HepG2 (cell line): ENCODE measurements around the gene SLC25A51. TPM values are rescaled to one million over a fixed set of nuclear protein-coding genes. Genes with fewer than 3 reads are reported as not detected.

Experiments used
- FOXA1 ChIP-seq, 2 experiments: fragments of 450-650 bp in 1 of 2; sonication (generic) in 1 of 2; formaldehyde crosslinking in 1 of 2; IDR thresholded peaks; 2 replicates each; pipeline versions ENCODE4 v1.4.0 to v1.6.1; 2016 to 2020; ENCODE audit warnings: missing genetic modification reagents in 1 of 2
- FOXK1 ChIP-seq: sonication (generic); formaldehyde crosslinking; IDR thresholded peaks from 2 replicates; pipeline ENCODE4 v1.4.0; 2020; ENCODE audit warnings: low read depth, missing genetic modification reagents, borderline replicate concordance
- HMG20A ChIP-seq: IDR thresholded peaks from 2 replicates; pipeline ENCODE4 v1.6.1; 2016; ENCODE audit warnings: borderline replicate concordance
- HMG20B ChIP-seq: conservative IDR thresholded peaks from 2 replicates; pipeline ENCODE4 v1.6.1; 2016; ENCODE audit warnings: missing genetic modification reagents, missing compliant biosample characterization
- HNF4G ChIP-seq, 2 experiments: sonication (generic) in 1 of 2; formaldehyde crosslinking in 1 of 2; IDR thresholded peaks; 2 replicates each; pipeline versions ENCODE4 v1.4.0 to v1.6.1; 2011 to 2020; ENCODE audit warnings: borderline replicate concordance in 2 of 2, low read depth in 2 of 2, mild to moderate bottlenecking in 2 of 2, low read length in 1 of 2, missing genetic modification reagents in 1 of 2, moderate library complexity in 1 of 2
- HOXA5 ChIP-seq: sonication (generic); formaldehyde crosslinking; IDR thresholded peaks from 2 replicates; pipeline ENCODE4 v1.4.0; 2020; ENCODE audit warnings: missing genetic modification reagents
- KLF6 ChIP-seq: IDR thresholded peaks from 2 replicates; pipeline ENCODE4 v1.8.0; 2016; ENCODE audit warnings: missing biosample characterization, missing genetic modification reagents
- LBX2 ChIP-seq: sonication (generic); formaldehyde crosslinking; IDR thresholded peaks from 2 replicates; pipeline ENCODE4 v1.5.0; 2020; ENCODE audit warnings: missing genetic modification reagents, mild to moderate bottlenecking, borderline replicate concordance
- PCBP2 ChIP-seq: fragments of 200-400 bp; formaldehyde crosslinking; optimal IDR thresholded peaks from 2 replicates; pipeline ENCODE3; 2018; ENCODE audit warnings: low read length, low read depth; ENCODE audit not compliant: poor library complexity, severe bottlenecking
- RERE ChIP-seq: IDR thresholded peaks from 2 replicates; pipeline ENCODE4 v1.6.1; 2016; ENCODE audit warnings: low read depth, missing genetic modification reagents, missing compliant biosample characterization
- SPEN ChIP-seq: sonication (generic); formaldehyde crosslinking; IDR thresholded peaks from 2 replicates; pipeline ENCODE4 v1.5.1; 2020; ENCODE audit warnings: low read depth, mild to moderate bottlenecking, missing genetic modification reagents
- SSRP1 ChIP-seq: IDR thresholded peaks from 2 replicates; pipeline ENCODE4 v1.6.1; 2016; ENCODE audit warnings: control low read depth
- THAP11 ChIP-seq: IDR thresholded peaks from 2 replicates; pipeline ENCODE4 v1.6.1; 2016; ENCODE audit warnings: missing biosample characterization, missing genetic modification reagents
- ZNF205 ChIP-seq: IDR thresholded peaks from 2 replicates; pipeline ENCODE4 v1.6.1; 2018; ENCODE audit warnings: missing biosample characterization, missing genetic modification reagents
- ZNF513 ChIP-seq: sonication (generic); formaldehyde crosslinking; conservative IDR thresholded peaks from 2 replicates; pipeline ENCODE4 v1.5.0; 2020; ENCODE audit warnings: missing genetic modification reagents
- ZNF609 ChIP-seq: sonication (generic); formaldehyde crosslinking; IDR thresholded peaks from 2 replicates; pipeline ENCODE4 v1.4.0; 2020; ENCODE audit warnings: mild to moderate bottlenecking, missing genetic modification reagents, borderline replicate concordance
- ZNF790 ChIP-seq: sonication (generic); formaldehyde crosslinking; IDR thresholded peaks from 2 replicates; pipeline ENCODE4 v1.8.0; 2022; ENCODE audit warnings: missing genetic modification reagents, mild to moderate bottlenecking, borderline replicate concordance
- polyA plus RNA-seq, 8 experiments: library from polyadenylated mRNA; depleted of rRNA in 3 of 8; stranded (reverse) in 7 of 8; unstranded in 1 of 8; fragments of >200 nt; fragmentation: Illumina TruSeq in 4 of 8; extraction: Trizol in 4 of 8; gene quantifications; 2 replicates each; pipeline versions ENCODE4 v1.2.1 to v1.2.3, GENCODE V29; 2011 to 2016; ENCODE audit warnings: low read depth in 4 of 8, missing spikeins in 1 of 8, mixed read lengths in 1 of 8; ENCODE audit not compliant: insufficient read depth in 1 of 8
- total RNA-seq, 5 experiments: library from RNA; depleted of rRNA; stranded (reverse); fragments of >200 nt; fragmentation: Illumina TruSeq; extraction: Trizol; gene quantifications; 2 replicates each; pipeline ENCODE4 v1.2.3, GENCODE V29; 2016; ENCODE audit warnings: low read depth in 1 of 5

The SLC25A51 gene
- total and polyA plus RNA-seq, 2 of the 13 experiments (the other 11 are each of a cell fraction or from before 2014, with no cell fraction given): 14.6 to 37.7 TPM

GRCh38 chr9:37908698-37909186 lies 4.8 kb upstream of the SLC25A51 start (continued):
- TF ChIP-seq RERE (CRISPR knock-in tag) (peak; percentile 20; the same call in 1 of the 2 replicates), HMG20A (CRISPR knock-in tag) (peak; percentile 94), HNF4G (IDR thresholded peaks at IDR 0.05; ENCODE audit: borderline replicate concordance, low read depth, low read length) (peak; percentile 54; the same call in 1 of the 2 replicates), HNF4G (CRISPR knock-in tag; IDR thresholded peaks at IDR 0.05; ENCODE audit: borderline replicate concordance, low read depth) (no peak), FOXK1 (peak; percentile 60; the same call in 1 of the 2 replicates), FOXA1 (IDR thresholded peaks at IDR 0.05) (peak; percentile 56), FOXA1 (CRISPR knock-in tag; IDR thresholded peaks at IDR 0.05) (peak; percentile 96), LBX2 (CRISPR knock-in tag) (no peak), HOXA5 (no peak), HMG20B (CRISPR knock-in tag) (peak; percentile 64; the same call in 1 of the 2 replicates), SSRP1 (CRISPR knock-in tag) (0 out of 2 replicates have a peak, but pooled peaks have one; percentile 68), THAP11 (peak; percentile 64), PCBP2 (no peak), SPEN (CRISPR knock-in tag) (no peak), ZNF609 (CRISPR knock-in tag) (peak; percentile 55; the same call in 1 of the 2 replicates), ZNF790 (CRISPR knock-in tag) (no peak), ZNF513 (no peak), ZNF205 (CRISPR knock-in tag) (peak; percentile 68; the same call in 1 of the 2 replicates), KLF6 (CRISPR knock-in tag) (no peak)
